Subcutaneous adipose tissue (tissue), 4 donors: ENCODE results near the gene CCDC88C. TPM values are rescaled to one million over a fixed set of nuclear protein-coding genes. Genes with fewer than 3 reads are reported as not detected.

Experiments used
- total RNA-seq, 4 donors: library from RNA; depleted of rRNA; stranded (reverse); fragments of >200 nt; gene quantifications; one replicate each; pipeline ENCODE4 v1.1.0, GENCODE V29; 2016
- TF ChIP-seq, protein P1 (sequence below): fragments of 450-650 bp; IDR thresholded peaks from one replicate; pipeline ENCODE4 v1.5.1; 2016; ENCODE audit warnings: low read depth, mild to moderate bottlenecking, control low read depth, antibody characterized with exemption, moderate library complexity

CCDC88C gene
- total RNA-seq, 4 donors from 2014 or later = 7.3 to 16.2 (median 8.8) TPM

DNA sequence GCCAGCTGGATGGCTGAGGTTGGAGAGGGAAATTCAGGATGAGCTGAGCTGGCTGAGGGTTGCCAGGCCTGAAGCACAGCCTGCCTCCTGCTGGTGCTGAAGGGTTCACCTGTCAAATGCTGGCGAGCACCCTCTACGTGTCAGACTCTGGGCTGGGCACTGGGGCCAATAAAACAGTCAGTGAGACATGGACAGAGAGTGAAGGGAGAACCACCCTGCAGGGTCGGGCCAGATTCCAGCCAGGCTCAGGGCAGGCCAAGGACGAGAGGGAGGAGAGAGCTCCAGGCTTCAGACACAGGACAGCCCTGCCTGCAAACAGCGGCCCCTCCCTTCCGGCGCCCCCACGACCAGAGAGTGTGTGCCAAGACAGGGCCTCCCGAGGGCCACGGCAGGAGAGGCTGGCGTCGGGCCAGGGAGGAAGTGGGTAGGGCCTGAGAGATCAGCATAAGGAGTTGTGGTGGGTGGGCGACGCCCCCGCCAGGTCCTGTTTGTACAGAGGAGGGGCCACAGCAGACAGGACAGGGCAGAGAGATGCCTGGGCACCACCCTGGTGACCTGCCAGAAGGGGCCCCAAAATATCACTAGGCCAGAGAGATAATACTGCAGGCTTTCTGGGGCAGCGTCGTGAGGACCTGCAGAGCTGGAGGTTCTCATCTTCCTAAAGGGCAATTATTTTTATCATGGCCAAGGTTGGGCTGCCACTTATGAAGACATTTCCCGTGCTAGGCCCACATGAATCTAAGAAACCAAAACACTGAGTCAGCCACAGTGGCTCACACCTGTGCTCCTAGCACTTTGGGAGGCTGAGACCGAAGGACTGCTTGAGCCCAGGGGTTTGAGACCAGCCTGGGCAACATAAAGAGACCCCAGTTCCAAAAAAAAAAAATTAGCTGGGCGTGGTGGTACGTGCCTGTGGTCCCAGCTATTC is 100.0 kb downstream of the CCDC88C start:
- TF ChIP-seq, protein P1, sequence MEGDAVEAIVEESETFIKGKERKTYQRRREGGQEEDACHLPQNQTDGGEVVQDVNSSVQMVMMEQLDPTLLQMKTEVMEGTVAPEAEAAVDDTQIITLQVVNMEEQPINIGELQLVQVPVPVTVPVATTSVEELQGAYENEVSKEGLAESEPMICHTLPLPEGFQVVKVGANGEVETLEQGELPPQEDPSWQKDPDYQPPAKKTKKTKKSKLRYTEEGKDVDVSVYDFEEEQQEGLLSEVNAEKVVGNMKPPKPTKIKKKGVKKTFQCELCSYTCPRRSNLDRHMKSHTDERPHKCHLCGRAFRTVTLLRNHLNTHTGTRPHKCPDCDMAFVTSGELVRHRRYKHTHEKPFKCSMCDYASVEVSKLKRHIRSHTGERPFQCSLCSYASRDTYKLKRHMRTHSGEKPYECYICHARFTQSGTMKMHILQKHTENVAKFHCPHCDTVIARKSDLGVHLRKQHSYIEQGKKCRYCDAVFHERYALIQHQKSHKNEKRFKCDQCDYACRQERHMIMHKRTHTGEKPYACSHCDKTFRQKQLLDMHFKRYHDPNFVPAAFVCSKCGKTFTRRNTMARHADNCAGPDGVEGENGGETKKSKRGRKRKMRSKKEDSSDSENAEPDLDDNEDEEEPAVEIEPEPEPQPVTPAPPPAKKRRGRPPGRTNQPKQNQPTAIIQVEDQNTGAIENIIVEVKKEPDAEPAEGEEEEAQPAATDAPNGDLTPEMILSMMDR = no peak

DNA sequence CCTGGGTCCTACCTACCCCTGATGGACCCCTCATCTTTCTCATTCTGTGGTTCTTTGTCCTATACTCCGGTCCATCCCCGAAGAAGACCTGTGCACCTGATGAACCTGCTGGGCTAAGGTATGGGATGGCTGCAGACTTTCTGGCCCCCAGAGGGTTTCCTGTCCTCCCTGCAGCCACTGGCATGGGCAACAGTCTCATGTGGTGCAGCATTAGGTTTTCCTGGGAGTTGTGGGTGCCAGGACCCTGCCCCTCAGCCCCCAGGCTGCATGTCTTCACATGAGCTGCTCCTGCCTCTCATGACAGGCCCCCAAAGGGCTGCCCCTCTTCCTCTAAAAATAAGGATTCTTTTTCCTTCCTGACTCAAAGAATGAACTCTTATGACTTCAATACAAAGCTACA is 100.9 kb downstream of the CCDC88C start:
- TF ChIP-seq, protein P1 = no peak

DNA sequence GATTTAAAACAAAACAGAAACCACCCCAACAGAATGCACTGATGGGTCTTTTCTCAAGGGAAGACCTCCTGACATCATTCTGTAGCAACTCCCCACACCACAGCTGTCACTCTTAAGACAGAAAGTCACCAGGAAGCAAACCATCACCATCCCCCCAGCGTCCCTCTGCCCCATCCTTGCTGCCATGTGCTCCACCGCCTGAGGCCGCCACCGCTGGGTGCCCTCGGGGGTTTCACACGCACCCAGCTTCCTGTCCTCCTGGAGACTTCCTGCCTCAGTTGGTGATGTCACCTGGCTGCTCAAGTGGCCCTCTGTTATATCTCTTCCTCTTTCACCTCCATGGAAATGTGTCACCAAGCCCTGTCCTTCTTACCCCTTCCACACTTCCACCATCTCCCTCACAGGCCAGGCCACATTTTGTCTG is 101.8 kb downstream of the CCDC88C start:
- TF ChIP-seq, protein P1 = no peak

DNA sequence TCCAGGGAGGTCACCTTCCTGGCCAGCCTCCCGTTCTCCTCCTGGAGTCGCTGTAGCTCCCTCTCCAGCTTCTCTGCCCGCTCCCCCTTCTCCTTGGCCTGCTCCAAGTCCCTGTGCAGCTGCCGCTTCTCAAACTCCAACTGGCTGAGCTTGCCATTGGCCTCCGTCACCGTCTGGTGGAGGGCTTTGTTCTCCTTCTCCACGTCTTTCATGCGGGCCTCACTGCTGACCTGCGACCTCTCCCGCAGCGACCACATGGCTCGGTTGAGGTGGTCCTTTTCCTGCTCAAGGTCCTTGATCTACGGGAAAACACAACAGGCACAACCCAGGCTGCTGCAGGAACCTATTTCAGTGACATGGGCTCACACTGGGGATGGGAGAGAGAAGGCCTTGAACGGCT is 103.8 kb downstream of the CCDC88C start:
- TF ChIP-seq, protein P1 = no peak

DNA sequence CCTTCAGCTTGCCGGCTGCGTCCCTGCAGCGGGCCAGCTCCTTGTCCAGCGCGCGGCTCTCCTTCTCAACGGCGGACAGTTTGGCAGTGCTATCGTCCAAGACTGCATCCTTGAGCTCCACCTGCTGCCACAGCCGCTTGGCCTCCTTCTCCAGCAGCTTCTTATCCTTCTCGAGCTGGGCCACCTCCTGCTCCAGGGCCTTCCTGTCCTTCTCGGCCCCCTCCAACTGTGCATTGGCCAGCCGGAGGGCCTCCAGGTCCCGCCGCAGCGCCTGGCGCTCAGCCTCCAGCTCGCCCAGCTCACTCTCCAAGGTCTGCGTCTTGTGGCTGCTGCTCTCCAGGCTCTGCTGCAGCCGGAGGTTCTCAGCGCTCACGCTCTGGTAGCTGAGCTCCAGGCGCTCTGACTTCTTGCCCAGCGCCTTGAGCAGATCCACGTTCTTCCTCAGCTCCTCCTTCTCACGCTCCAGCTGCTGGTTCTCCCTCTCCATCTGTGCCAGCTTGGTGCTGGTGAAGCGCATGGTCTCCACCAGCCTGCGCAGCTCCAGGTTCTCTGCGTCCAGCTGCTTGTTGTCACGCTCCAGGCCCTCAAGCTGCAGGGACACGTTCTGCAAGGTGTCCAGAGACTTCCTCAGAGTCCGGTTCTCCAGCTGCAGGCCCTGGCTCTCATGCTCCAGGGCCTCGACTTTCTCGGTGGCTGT is 104.3 kb downstream of the CCDC88C start:
- TF ChIP-seq, protein P1 = no peak

DNA sequence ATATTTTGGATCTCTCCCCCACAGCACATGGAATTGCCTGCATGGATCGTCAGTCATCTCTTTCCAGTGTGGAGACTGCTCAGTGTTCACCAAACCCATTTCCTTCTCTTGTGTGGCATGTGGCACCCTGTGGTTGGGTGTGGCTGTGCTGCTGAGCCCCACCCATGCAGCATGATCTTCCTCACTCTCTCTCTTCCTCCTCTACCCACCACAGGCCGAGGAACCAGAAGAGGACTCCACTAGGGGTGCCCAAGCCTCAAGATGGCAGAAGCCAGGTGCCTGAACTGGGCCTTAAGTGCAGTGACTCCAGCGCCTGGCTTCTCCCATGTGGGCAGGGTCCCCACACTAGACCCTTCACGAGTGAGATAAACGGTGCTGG is 106.3 kb downstream of the CCDC88C start:
- TF ChIP-seq, protein P1 = no peak

DNA sequence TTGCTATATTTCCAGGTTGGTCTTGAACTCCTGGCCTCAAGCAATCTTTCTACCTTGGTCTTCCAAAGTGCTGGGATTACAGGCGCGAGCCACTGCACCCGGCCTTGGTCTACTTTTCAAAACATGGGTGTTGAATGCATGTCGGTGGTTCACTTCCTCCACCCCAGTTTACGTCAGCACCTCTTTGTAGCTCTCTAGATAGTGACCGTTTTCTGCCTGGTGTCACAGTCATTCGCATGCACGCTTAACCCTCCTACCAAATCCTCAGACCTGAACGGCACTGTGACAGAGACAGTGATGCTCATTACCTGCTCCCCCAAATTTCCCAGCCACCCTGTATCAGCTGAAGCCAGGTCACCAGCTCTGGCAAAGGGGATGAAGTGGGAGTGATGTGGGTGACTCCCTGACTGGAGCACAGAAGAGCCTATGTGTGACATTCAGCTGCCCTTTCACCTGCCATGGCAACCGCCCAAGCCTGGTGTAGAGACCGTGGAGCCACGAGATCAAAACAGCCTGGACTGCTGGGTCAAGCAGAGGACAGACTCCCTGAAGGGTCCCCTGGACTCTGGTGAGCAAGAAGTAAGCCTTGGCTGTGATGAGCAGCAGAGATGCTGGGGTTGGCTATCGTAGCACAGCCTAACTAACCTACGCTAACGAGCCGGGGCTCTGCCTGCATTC is 106.9 kb downstream of the CCDC88C start:
- TF ChIP-seq, protein P1 = no peak
